Stomach (tissue), 4 donors: ENCODE measurements around the gene MRPS18B.

ENCODE experiments used
- EP300 ChIP-seq: sonication (generic); formaldehyde crosslinking; IDR thresholded peaks from one replicate; pipeline ENCODE4 v1.6.1; 2017; ENCODE audit warnings: antibody characterized with exemption
- POLR2A ChIP-seq, 4 donors: fragments of 450-650 bp; IDR thresholded peaks; one replicate each; pipeline ENCODE4 v1.6.1; 2016; ENCODE audit warnings: antibody characterized with exemption in 4 of 4, control low read depth in 2 of 4, mild to moderate bottlenecking in 1 of 4, moderate library complexity in 1 of 4
- TF ChIP-seq, protein P1 (sequence below), 7 experiments: fragments of 450-650 bp in 4 of 7; fragments of 200-600 bp in 3 of 7; sonication (generic) in 3 of 7; IDR thresholded peaks; one replicate each; pipeline ENCODE4 v1.5.1; 2016 to 2019; ENCODE audit warnings: antibody characterized with exemption in 7 of 7, control low read depth in 2 of 7, mild to moderate bottlenecking in 1 of 7

DNA sequence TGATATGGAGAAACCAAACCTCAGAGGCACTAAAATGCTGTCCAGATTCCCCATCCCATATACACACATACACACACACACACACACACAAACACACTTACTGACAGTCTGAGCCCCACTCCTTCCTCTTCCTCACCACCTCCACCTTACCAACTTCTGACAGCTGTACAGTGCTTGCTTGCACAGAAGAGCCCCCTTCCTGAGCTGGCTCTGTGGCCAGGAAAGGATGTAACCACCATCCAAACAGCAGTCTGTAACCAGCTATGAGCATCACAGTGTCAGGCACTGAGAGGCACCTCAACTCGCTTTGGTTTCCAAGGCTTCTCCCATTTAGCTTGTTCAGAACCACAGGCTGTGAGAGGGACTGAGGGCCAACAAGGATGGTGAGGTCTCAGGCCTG, 23.4 kb downstream of the MRPS18B start:
- TF ChIP-seq EP300 = no peak
- TF ChIP-seq, protein P1, sequence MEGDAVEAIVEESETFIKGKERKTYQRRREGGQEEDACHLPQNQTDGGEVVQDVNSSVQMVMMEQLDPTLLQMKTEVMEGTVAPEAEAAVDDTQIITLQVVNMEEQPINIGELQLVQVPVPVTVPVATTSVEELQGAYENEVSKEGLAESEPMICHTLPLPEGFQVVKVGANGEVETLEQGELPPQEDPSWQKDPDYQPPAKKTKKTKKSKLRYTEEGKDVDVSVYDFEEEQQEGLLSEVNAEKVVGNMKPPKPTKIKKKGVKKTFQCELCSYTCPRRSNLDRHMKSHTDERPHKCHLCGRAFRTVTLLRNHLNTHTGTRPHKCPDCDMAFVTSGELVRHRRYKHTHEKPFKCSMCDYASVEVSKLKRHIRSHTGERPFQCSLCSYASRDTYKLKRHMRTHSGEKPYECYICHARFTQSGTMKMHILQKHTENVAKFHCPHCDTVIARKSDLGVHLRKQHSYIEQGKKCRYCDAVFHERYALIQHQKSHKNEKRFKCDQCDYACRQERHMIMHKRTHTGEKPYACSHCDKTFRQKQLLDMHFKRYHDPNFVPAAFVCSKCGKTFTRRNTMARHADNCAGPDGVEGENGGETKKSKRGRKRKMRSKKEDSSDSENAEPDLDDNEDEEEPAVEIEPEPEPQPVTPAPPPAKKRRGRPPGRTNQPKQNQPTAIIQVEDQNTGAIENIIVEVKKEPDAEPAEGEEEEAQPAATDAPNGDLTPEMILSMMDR (IDR thresholded peaks at IDR 0.05) = no peak
- no peak for TF ChIP-seq POLR2A (IDR thresholded peaks at IDR 0.05)
